ENCODE data around the gene COL6A2.

- TF ChIP-seq CTCF (IDR thresholded peaks at IDR 0.05 in 2 of 3, conservative IDR thresholded peaks at IDR 0.05 in 1 of 3; ENCODE audit: borderline replicate concordance in 1 of 3, insufficient read depth in 1 of 3, low read depth in 2 of 3, low read length in 2 of 3) = no peak
- no peak for TF ChIP-seq EZH2 (IDR thresholded peaks at IDR 0.05)
- TF ChIP-seq YY1 (IDR thresholded peaks at IDR 0.05; ENCODE audit: extremely low read depth, insufficient replicate concordance, low read depth, low read length) = no peak
These were observed 15.8 kb upstream of the COL6A2 start for GRCh38 chr21:46081862-46082712.

Measured in HCT116 (cell line).